GM19035 (cell line): ENCODE measurements around the gene CA10.

Source experiments
- ATAC-seq: cut with Tn5 transposase; IDR thresholded peaks from one replicate; pipeline ENCODE4 v1.9.1; 2021; ENCODE audit not compliant: unreplicated experiment

Gene CA10

GRCh38 chr17:51653878-51654277, 504.6 kb downstream of the CA10 start:
- no peak for ATAC-seq

GRCh38 chr17:51652529-51652928, 506.0 kb downstream of the CA10 start:
- ATAC-seq, result no peak

GRCh38 chr17:51651513-51652298, 506.8 kb downstream of the CA10 start:
- ATAC-seq, result no peak

- no peak for ATAC-seq
Observed at GRCh38 chr17:51650772-51651171, 507.7 kb downstream of the CA10 start.

- no peak for ATAC-seq
Observed at GRCh38 chr17:51650202-51650601, 508.3 kb downstream of the CA10 start.

GRCh38 chr17:51647826-51648225, 510.7 kb downstream of the CA10 start:
- no peak for ATAC-seq

GRCh38 chr17:51647067-51647466, 511.4 kb downstream of the CA10 start:
- ATAC-seq, result no peak

- no peak for ATAC-seq
Observed at GRCh38 chr17:51646539-51646938, 512.0 kb downstream of the CA10 start.

GRCh38 chr17:51645056-51645455, 513.5 kb downstream of the CA10 start:
- no peak for ATAC-seq

GRCh38 chr17:51643702-51644490, 514.6 kb downstream of the CA10 start:
- ATAC-seq, result no peak

GRCh38 chr17:51642029-51642428, 516.5 kb downstream of the CA10 start:
- no peak for ATAC-seq

- no peak for ATAC-seq
Observed at GRCh38 chr17:51640108-51640622, 518.3 kb downstream of the CA10 start.

- no peak for ATAC-seq
Observed at GRCh38 chr17:51638971-51639370, 519.5 kb downstream of the CA10 start.

- no peak for ATAC-seq
Observed at GRCh38 chr17:51636291-51636690, 522.2 kb downstream of the CA10 start.

- ATAC-seq, result no peak
Observed at GRCh38 chr17:51630101-51630671, 528.3 kb downstream of the CA10 start.

GRCh38 chr17:51629232-51629631, 529.3 kb downstream of the CA10 start:
- ATAC-seq, result no peak

GRCh38 chr17:51627779-51628178, 530.7 kb downstream of the CA10 start:
- ATAC-seq, result no peak

GRCh38 chr17:51618476-51618875, 540.0 kb downstream of the CA10 start:
- ATAC-seq, result no peak

- ATAC-seq, result no peak
Observed at GRCh38 chr17:51617986-51618385, 540.5 kb downstream of the CA10 start.

GRCh38 chr17:51613255-51613654, 545.3 kb downstream of the CA10 start:
- no peak for ATAC-seq

- no peak for ATAC-seq
Observed at GRCh38 chr17:51612692-51613091, 545.8 kb downstream of the CA10 start.

- no peak for ATAC-seq
Observed at GRCh38 chr17:51611585-51611984, 546.9 kb downstream of the CA10 start.
